ENCODE results near the gene GATAD2B. TPM values are rescaled to one million over a fixed set of nuclear protein-coding genes. Genes with fewer than 3 reads are reported as not detected.
A peak's percentile ranks its signal among the peaks of the same experiment; 100 is the strongest.

The GATAD2B gene
- total and polyA plus RNA-seq, 9 donors, result 11.2 to 73.0 (median 55.8) TPM

- 0 to 2% (median 2%) methylated on average over 4 of the region's 4 CpGs for WGBS, 3 donors
- H3K36me3 ChIP-seq, result no peaks in the 10 kb centered on the region
- intact Hi-C loops (cut with DNase I), result loop anchor here in 1 of 4 donors (10.0 kb wide), 1 partner anchor 164 kb away; no protein-coding TSS in a partner anchor
- TF ChIP-seq EP300 (IDR thresholded peaks at IDR 0.05) (no peak), CTCF (IDR thresholded peaks at IDR 0.05) (no peak), POLR2A (IDR thresholded peaks at IDR 0.05) (no peak)
- H3K4me3 ChIP-seq, result peak overlapping the region; percentile 24
- H3K4me1 ChIP-seq (ENCODE audit: insufficient read depth), result peaks cover 31% of the 10 kb centered on the region
- H3K27me3 ChIP-seq, result no peaks in the 10 kb centered on the region
- peak overlapping the region; percentile 14 to 71 for H3K27ac ChIP-seq
- no peaks in the 10 kb centered on the region for H3K9me3 ChIP-seq
- peak; percentile 59 to 75 (median 71) for DNase-seq
Observed at GRCh38 chr1:153958961-153959260, 36.1 kb upstream of the GATAD2B start.

GRCh38 chr1:153958111-153958960 lies 35.6 kb upstream of the GATAD2B start, which contains the start of gene CRTC2:
Gene CRTC2 (minus strand): TSS chr1:153958612. CDS start chr1:153958497, 115 bp downstream.
- H3K36me3 ChIP-seq, result no peaks in the 10 kb centered on the region
- H3K27ac ChIP-seq, result peak within 1 kb of the TSS; percentile 71 to 79
- no peaks in the 10 kb centered on the region for H3K9me3 ChIP-seq
- H3K4me1 ChIP-seq (ENCODE audit: insufficient read depth), result peaks cover 31% of the 10 kb centered on the region
- intact Hi-C loops (cut with DNase I), result loop anchor here in 1 of 4 donors (10.0 kb wide), 1 partner anchor 164 kb away; no protein-coding TSS in a partner anchor
- DNase-seq, result peak; percentile 98 to 99 (median 99)
- no peaks in the 10 kb centered on the region for H3K27me3 ChIP-seq
- H3K4me3 ChIP-seq, result peak within 1 kb of the TSS; percentile 72
- no peak for TF ChIP-seq EP300 (IDR thresholded peaks at IDR 0.05)
- TF ChIP-seq CTCF (IDR thresholded peaks at IDR 0.05), result peak in 1 of 3 donors; percentile 11
- peak; percentile 60 for TF ChIP-seq POLR2A (IDR thresholded peaks at IDR 0.05)
- 0 to 1% (median 0%) methylated on average over 72 to 74 of the region's 75 CpGs for WGBS, 3 donors

GRCh38 chr1:153957744-153958110 lies 35.0 kb upstream of the GATAD2B start:
- Histone ChIP-seq H3K4me3 (peak overlapping the region; percentile 72), H3K9me3 (no peaks in the 10 kb centered on the region), H3K4me1 (ENCODE audit: insufficient read depth) (peaks cover 31% of the 10 kb centered on the region), H3K27ac (peak overlapping the region in 1 of 2 donors; percentile 71), H3K27me3 (no peaks in the 10 kb centered on the region), H3K36me3 (no peaks in the 10 kb centered on the region)
- no peak for DNase-seq
- WGBS, 3 donors, result 0% methylated on average over 13 of the region's 13 CpGs
- TF ChIP-seq CTCF (IDR thresholded peaks at IDR 0.05) (no peak), POLR2A (IDR thresholded peaks at IDR 0.05) (no peak), EP300 (IDR thresholded peaks at IDR 0.05) (no peak)
- intact Hi-C loops (cut with DNase I), result loop anchor here in 1 of 4 donors (10.0 kb wide), 1 partner anchor 163 kb away; no protein-coding TSS in a partner anchor

DNA sequence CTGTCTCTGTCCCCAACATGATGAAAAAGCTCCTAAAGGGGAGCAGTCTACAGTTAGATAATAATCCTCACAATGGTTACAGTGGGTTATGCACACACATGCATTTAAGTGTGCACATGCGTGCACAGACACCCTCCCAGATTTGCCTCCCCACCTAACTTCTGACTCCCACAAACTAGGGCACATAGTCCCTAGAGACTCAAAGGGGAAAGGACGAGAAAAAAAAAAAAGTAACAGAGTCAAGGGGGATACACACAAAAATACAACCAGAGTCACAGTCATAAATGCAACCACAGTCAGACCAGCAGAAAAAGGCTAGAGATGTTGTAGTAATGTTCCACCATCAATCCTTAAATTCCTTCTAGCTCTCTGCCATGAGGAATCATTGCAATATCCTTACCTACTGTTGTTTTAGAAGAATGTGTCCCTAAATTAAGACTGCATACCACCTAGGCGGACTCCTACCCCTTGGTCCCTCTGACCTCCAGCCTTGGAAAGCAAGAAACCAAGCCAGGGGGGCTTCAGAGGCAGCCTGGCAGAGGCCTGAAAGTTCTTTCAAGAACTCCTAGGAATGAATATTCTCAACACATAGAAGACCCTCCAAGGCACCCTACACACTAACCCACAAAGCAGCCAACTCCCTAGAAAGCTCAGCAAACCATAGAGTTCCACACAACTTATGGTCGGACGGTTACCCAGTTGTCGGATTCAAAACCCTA lies 34.4 kb upstream of the GATAD2B start:
- intact Hi-C loops (cut with DNase I), result loop anchor here in 1 of 4 donors (10.0 kb wide), 1 partner anchor 162 kb away; no protein-coding TSS in a partner anchor
- no peaks in the 10 kb centered on the region for H3K36me3 ChIP-seq
- peak overlapping the region; percentile 72 for H3K4me3 ChIP-seq
- H3K27me3 ChIP-seq, result no peaks in the 10 kb centered on the region
- 17 to 35% (median 27%) methylated on average over 6 of the region's 6 CpGs for WGBS, 3 donors
- no peak for TF ChIP-seq CTCF (IDR thresholded peaks at IDR 0.05)
- no peak for TF ChIP-seq EP300 (IDR thresholded peaks at IDR 0.05)
- TF ChIP-seq POLR2A (IDR thresholded peaks at IDR 0.05), result no peak
- no peak for DNase-seq
- H3K9me3 ChIP-seq, result no peaks in the 10 kb centered on the region
- no peak overlapping the region for H3K27ac ChIP-seq
- H3K4me1 ChIP-seq (ENCODE audit: insufficient read depth), result peaks cover 25% of the 10 kb centered on the region

Measured in ovary (tissue), 9 donors.